HG03571 (cell line): ENCODE measurements around the gene NKPD1.

Experiments used
- ATAC-seq: cut with Tn5 transposase; IDR thresholded peaks from one replicate; pipeline ENCODE4 v1.9.1; 2021; ENCODE audit not compliant: unreplicated experiment

NKPD1 gene

DNA sequence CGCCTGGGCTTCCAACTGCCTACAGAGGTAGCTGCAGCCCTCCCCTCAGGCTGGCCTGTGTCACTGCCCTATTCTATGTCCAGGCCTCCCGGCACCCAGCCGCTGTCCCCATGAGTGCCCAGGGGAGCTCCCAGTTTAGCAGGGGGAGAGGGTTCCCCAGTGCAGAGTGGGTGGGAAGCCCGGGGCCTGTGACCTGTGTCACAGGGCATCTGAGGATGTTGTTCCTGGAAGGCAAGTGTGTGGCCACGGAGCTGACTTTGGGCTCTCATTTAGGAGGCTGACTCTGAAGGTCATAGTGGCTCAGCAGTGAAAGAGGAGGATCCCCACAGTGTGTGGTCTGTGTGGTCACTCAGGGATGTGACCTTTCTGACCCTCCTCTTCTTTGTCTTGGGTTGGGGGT lies 42.7 kb downstream of the NKPD1 start:
- no peak for ATAC-seq

DNA sequence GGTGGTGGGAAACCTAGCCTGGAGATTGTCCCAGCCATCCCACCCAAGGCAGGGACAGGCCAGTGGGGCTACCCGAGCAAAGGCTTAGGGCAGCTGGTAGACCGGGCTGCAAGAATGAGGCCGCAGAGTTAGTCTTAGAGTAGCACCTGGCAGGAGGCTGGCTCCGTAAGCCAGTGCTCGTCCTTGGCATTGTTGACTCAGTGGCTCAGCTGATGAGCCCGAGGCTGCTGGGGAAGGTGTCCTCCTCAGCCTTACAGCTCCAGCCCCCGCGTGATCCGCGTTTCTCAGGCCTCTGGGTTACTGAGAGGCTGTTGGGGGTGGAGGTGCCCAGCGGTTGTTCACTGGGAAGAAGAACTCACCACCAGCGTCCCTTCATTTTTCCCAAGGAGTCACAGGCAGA lies 43.1 kb downstream of the NKPD1 start:
- no peak for ATAC-seq

DNA sequence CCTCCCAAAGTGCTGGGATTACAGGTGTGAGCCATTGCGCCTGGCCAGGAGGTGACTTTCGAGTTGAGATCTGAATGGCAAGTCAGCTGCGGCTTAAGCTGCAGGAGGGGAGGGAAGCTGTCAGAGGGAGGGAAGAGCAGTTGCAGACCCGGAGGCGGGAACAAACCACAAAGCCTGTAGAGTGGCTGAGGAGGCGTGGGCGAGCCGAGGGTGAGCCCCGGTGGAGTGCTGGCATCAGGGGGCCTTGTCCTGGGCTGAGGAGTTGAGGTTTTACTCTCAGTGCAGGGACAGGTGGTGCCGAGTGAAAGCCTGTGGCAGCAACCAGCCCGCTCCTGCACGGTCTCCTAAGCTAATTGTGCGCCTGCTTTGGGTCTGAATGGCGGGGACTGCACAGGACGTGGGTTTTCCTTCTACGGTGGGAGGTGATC lies 43.6 kb downstream of the NKPD1 start:
- ATAC-seq, result no peak

- no peak for ATAC-seq
Measured at GRCh38 chr19:45115809-45116615, 44.8 kb downstream of the NKPD1 start.

DNA sequence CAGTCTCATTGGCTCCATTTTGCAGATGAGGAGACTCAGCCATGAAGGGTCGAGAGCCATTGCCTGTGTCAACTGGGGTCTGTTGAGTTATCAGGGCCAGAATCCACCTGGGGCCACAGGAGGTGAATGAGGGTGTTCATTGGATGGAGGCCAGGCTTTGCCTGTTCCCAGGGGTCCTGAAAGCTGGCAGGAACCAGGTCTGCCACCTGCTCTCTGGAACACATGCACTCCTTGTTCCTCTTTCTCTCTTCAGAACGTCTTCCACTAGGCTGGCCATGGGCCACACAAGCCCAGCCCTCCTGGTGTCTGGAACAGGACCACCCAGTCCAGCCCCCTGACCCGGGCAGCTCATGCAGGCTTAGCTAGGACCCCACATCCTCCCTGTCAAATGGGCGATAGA lies 46.7 kb downstream of the NKPD1 start:
- ATAC-seq, result no peak

DNA sequence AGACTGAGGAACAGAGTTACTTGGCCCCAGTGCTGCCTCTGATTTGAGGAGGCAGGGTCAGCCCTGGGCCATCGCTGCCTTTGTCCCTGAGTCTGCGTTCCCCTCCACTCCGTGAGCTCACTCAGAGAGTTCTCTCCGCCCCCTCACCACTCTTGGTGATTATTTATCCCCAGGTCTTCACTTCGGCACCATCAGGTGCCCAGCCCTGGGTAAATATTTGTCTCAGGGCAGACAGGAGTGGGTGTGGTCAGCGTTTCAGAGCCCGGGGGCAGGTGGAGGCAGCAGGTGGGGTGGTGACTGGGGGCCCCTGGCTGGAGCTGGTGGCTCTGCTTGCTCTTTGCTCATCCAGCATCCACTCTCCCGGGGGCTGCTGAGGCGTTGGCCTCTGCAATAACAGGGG lies 47.2 kb downstream of the NKPD1 start:
- ATAC-seq, result no peak

- no peak for ATAC-seq
Measured at GRCh38 chr19:45112111-45112827, 48.5 kb downstream of the NKPD1 start.
